H1 (cell line): ENCODE data around the gene PIGS. TPM values are rescaled to one million over a fixed set of nuclear protein-coding genes. Genes with fewer than 3 reads are reported as not detected.

Experiments
- CTCF ChIA-PET: fragments of 300-600 bp; sonication (Branson Sonifier 250); formaldehyde crosslinking; loops from one replicate; lab custom pipeline; 2021; ENCODE audit not compliant: partially characterized antibody; lab: Charles Lee
- POLR2A ChIA-PET: fragments of 300-600 bp; sonication (Branson Sonifier 250); formaldehyde crosslinking; loops from one replicate; lab custom pipeline; 2021; ENCODE audit warnings: inconsistent platforms; ENCODE audit not compliant: partially characterized antibody; lab: Charles Lee
- DNase-seq, 2 experiments: peaks; one replicate each; pipeline versions ENCODE4 v3.0.0 to v3.0.0-alpha.2; 2010 to 2022; ENCODE audit warnings: low spot score in 2 of 2, low read depth in 1 of 2, mixed read lengths in 1 of 2
- FAIRE-seq: peaks from 2 replicates; lab custom pipeline; 2011; peaks lifted over from hg19 to GRCh38; lab: Jason Lieb, UNC
- H2AFZ ChIP-seq: 2 replicates; pipeline ENCODE4 v1.8.1; 2012; ENCODE audit warnings: low read length, inconsistent platforms
- H2AK5ac ChIP-seq: 2 replicates; pipeline ENCODE4 v1.6.1; 2013; ENCODE audit warnings: low read depth, low read length
- H2BK120ac ChIP-seq: replicated peaks from 2 replicates; pipeline ENCODE3; 2013; ENCODE audit warnings: low read depth, low read length, inconsistent platforms
- H2BK12ac ChIP-seq: 2 replicates; pipeline ENCODE4 v1.6.1; 2013; ENCODE audit warnings: low read depth, low read length
- H2BK15ac ChIP-seq: 2 replicates; pipeline ENCODE4 v1.6.1; 2013; ENCODE audit warnings: low read length
- H2BK20ac ChIP-seq: 2 replicates; pipeline ENCODE4 v1.6.1; 2013; ENCODE audit warnings: low read length
- H2BK5ac ChIP-seq: 2 replicates; pipeline ENCODE4 v1.6.1; 2013; ENCODE audit warnings: low read depth, low read length
- H3K14ac ChIP-seq: 2 replicates; pipeline ENCODE4 v1.6.1; 2013; ENCODE audit warnings: inconsistent platforms; ENCODE audit not compliant: insufficient read length
- H3K18ac ChIP-seq: 2 replicates; pipeline ENCODE4 v1.6.1; 2013; ENCODE audit warnings: low read length; ENCODE audit errors: extremely low read depth
- H3K23ac ChIP-seq: 2 replicates; pipeline ENCODE4 v1.6.1; 2013; ENCODE audit warnings: inconsistent platforms; ENCODE audit not compliant: insufficient read length
- H3K23me2 ChIP-seq: 2 replicates; pipeline ENCODE4 v1.6.1; 2013; ENCODE audit warnings: low read depth, low read length
- H3K27ac ChIP-seq: 2 replicates; pipeline ENCODE4 v1.6.1; 2011; ENCODE audit warnings: low read depth, low read length, inconsistent platforms
- H3K27me3 ChIP-seq, 4 experiments: replicated peaks in 1 of 4; 1 replicate in 1 of 4; 2 replicates in 3 of 4; pipeline versions ENCODE4 v1.6.1 to v1.8.1; 2011 to 2013; ENCODE audit warnings: low read length in 3 of 4, mild to moderate bottlenecking in 3 of 4, inconsistent platforms in 2 of 4, mixed read lengths in 2 of 4, moderate library complexity in 1 of 4; ENCODE audit not compliant: control insufficient read depth in 3 of 4, insufficient read depth in 3 of 4; ENCODE audit errors: extremely low read depth in 1 of 4
- H3K36me3 ChIP-seq, 4 experiments: 2 replicates each; pipeline versions ENCODE4 v1.6.1 to v1.8.1; 2011 to 2013; ENCODE audit warnings: mild to moderate bottlenecking in 4 of 4, low read length in 3 of 4, moderate library complexity in 2 of 4, control low read depth in 1 of 4, inconsistent platforms in 1 of 4; ENCODE audit not compliant: insufficient read depth in 4 of 4, control insufficient read depth in 2 of 4
- H3K4ac ChIP-seq: replicated peaks from 2 replicates; pipeline ENCODE3; 2013; ENCODE audit warnings: low read length, low read depth, mixed read lengths, inconsistent platforms; ENCODE audit not compliant: insufficient read length
- H3K4me1 ChIP-seq, 4 experiments: replicated peaks in 1 of 4; 1 replicate in 1 of 4; 2 replicates in 3 of 4; pipeline versions ENCODE4 v1.6.1 to v1.8.1; 2011 to 2013; ENCODE audit warnings: low read length in 3 of 4, inconsistent platforms in 2 of 4, mixed read lengths in 1 of 4; ENCODE audit not compliant: insufficient read depth in 4 of 4, control insufficient read depth in 3 of 4
- H3K4me2 ChIP-seq, 2 experiments: 2 replicates each; pipeline versions ENCODE4 v1.6.1 to v1.8.1; 2011 to 2013; ENCODE audit warnings: low read depth in 2 of 2, low read length in 2 of 2, control low read depth in 1 of 2, inconsistent platforms in 1 of 2, mild to moderate bottlenecking in 1 of 2; ENCODE audit not compliant: insufficient read depth in 1 of 2
- H3K4me3 ChIP-seq, 4 experiments: fragments of 200-600, 300-600 bp in 1 of 4; sonication (generic), shearing (Covaris generic), sonication (Bioruptor Twin) in 1 of 4; 2 replicates each; pipeline versions ENCODE4 v1.5.1 to v1.8.1; 2011 to 2016; ENCODE audit warnings: low read length in 4 of 4, low read depth in 3 of 4, control low read depth in 2 of 4, inconsistent platforms in 2 of 4, mild to moderate bottlenecking in 2 of 4, mixed read lengths in 1 of 4, moderate library complexity in 1 of 4; ENCODE audit not compliant: insufficient read depth in 2 of 4; ENCODE audit errors: extremely low read depth in 1 of 4
- H3K56ac ChIP-seq: replicated peaks from 2 replicates; pipeline ENCODE3; 2013; ENCODE audit warnings: low read depth, mild to moderate bottlenecking, mixed read lengths, low read length, inconsistent platforms; ENCODE audit not compliant: insufficient read length
- H3K79me1 ChIP-seq: 2 replicates; pipeline ENCODE4 v1.6.1; 2013; ENCODE audit warnings: low read depth, low read length, control low read depth
- H3K79me2 ChIP-seq, 2 experiments: 2 replicates each; pipeline versions ENCODE4 v1.6.1 to v1.8.1; 2012 to 2013; ENCODE audit warnings: low read length in 2 of 2, mild to moderate bottlenecking in 2 of 2, inconsistent platforms in 1 of 2; ENCODE audit not compliant: insufficient read depth in 2 of 2, control insufficient read depth in 1 of 2
- H3K9ac ChIP-seq, 4 experiments: replicated peaks in 1 of 4; 1 replicate in 1 of 4; 2 replicates in 3 of 4; pipeline versions ENCODE4 v1.6.1 to v1.8.1; 2011 to 2013; ENCODE audit warnings: low read depth in 3 of 4, low read length in 3 of 4, control low read depth in 2 of 4, mild to moderate bottlenecking in 2 of 4, moderate library complexity in 2 of 4, inconsistent platforms in 1 of 4; ENCODE audit errors: extremely low read depth in 1 of 4
- H3K9me3 ChIP-seq, 2 experiments: 2 replicates each; pipeline versions ENCODE4 v1.6.1 to v1.8.1; 2012 to 2013; ENCODE audit warnings: mild to moderate bottlenecking in 2 of 2, moderate library complexity in 2 of 2, control low read depth in 1 of 2, inconsistent platforms in 1 of 2, low read depth in 1 of 2, low read length in 1 of 2, mixed read lengths in 1 of 2; ENCODE audit not compliant: insufficient read depth in 2 of 2
- H4K20me1 ChIP-seq, 2 experiments: replicated peaks in 1 of 2; 2 replicates each; pipeline versions ENCODE3 to v1.8.1; 2011 to 2013; ENCODE audit warnings: inconsistent platforms in 2 of 2, low read length in 2 of 2, mild to moderate bottlenecking in 1 of 2; ENCODE audit not compliant: insufficient read depth in 2 of 2, control insufficient read depth in 1 of 2
- H4K5ac ChIP-seq: 2 replicates; pipeline ENCODE4 v1.6.1; 2013; ENCODE audit warnings: low read length, low read depth, mixed read lengths, inconsistent platforms; ENCODE audit not compliant: insufficient read length
- H4K8ac ChIP-seq: 2 replicates; pipeline ENCODE4 v1.8.0; 2013; ENCODE audit warnings: mild to moderate bottlenecking, moderate library complexity, low read length, inconsistent platforms; ENCODE audit not compliant: insufficient read depth; ENCODE audit errors: extremely low read depth
- H4K91ac ChIP-seq: replicated peaks from 2 replicates; pipeline ENCODE3; 2013; ENCODE audit warnings: low read length, mixed read lengths, inconsistent platforms; ENCODE audit not compliant: insufficient read length
- SRF ChIP-seq: IDR thresholded peaks from 2 replicates; pipeline ENCODE4 v1.6.1; 2011; ENCODE audit warnings: mild to moderate bottlenecking, low read depth, low read length, moderate library complexity
- TAF7 ChIP-seq: optimal IDR thresholded peaks from 2 replicates; pipeline ENCODE3; 2011; ENCODE audit warnings: low read depth, mild to moderate bottlenecking, inconsistent platforms, low read length, moderate library complexity, borderline replicate concordance
- WGBS, 2 experiments: shearing (Covaris generic) in 1 of 2; methylation state at CpG; one replicate each; pipeline versions ENCODE4 v1.1.6 to v1.1.7; 2013 to 2015; ENCODE audit warnings: low lambda C conversion rate in 2 of 2, mixed read lengths in 2 of 2, inconsistent platforms in 1 of 2, low coverage in 1 of 2, missing lambda C conversion rate in 1 of 2; ENCODE audit not compliant: insufficient replicate concordance in 2 of 2, insufficient coverage in 1 of 2, insufficient read length in 1 of 2; ENCODE audit errors: extremely low coverage in 1 of 2, missing lambda C conversion rate in 1 of 2; 5-methylcytosine and 5-hydroxymethylcytosine counted together
- polyA plus RNA-seq, 7 experiments: library from polyadenylated mRNA; depleted of rRNA in 3 of 7; stranded (reverse) in 5 of 7; unstranded in 2 of 7; fragments of >200 nt in 5 of 7; fragments of 200-250 nt in 2 of 7; gene quantifications; 1 replicate in 5 of 7; 2 replicates in 1 of 7; 4 replicates in 1 of 7; pipeline versions ENCODE4 v1.2.1 to v1.2.3, GENCODE V29; 2011 to 2013; ENCODE audit warnings: missing spikeins in 2 of 7, mixed read lengths in 2 of 7
- total RNA-seq: library from RNA; stranded (reverse); fragmentation: NEBNext Ultra II Directional; extraction: Animal tissue kit (Norgen Biotek cat#: 25700); gene quantifications from 2 replicates; pipeline ENCODE4 v1.2.1, GENCODE V29; 2021

PIGS gene
- total and polyA plus RNA-seq, 2 of the 8 experiments (the other 6 are each of a cell fraction or from before 2014, with no cell fraction given): 44.3 to 50.6 TPM

- Histone ChIP-seq H3K27ac (no peak overlapping the region), H3K56ac (no peak overlapping the region), H2BK12ac (no peak overlapping the region), H2BK120ac (no peak overlapping the region), H3K23me2 (no peaks in the 10 kb centered on the region), H2BK15ac (no peak overlapping the region), H2BK20ac (no peak overlapping the region), H3K18ac (no peak overlapping the region), H3K23ac (no peak overlapping the region), H3K27me3 (no peaks in the 10 kb centered on the region), H3K14ac (no peak overlapping the region), H3K4me1 (peaks cover 0 to 5% (median 0%) of the 10 kb centered on the region in 4 experiments; a peak in 2 of 7 replicates), H4K5ac (no peak overlapping the region), H4K8ac (no peak overlapping the region), H4K91ac (no peak overlapping the region), H3K79me2 (no peaks in the 10 kb centered on the region), H3K79me1 (no peaks in the 10 kb centered on the region), H3K36me3 (no peaks in the 10 kb centered on the region), H2AK5ac (no peak overlapping the region), H3K4me2 (no peak overlapping the region), H4K20me1 (no peaks in the 10 kb centered on the region), H3K4ac (no peak overlapping the region), H2BK5ac (no peak overlapping the region), H3K4me3 (no peak overlapping the region), H2AFZ (no peak overlapping the region), H3K9me3 (no peaks in the 10 kb centered on the region), H3K9ac (no peak overlapping the region)
- WGBS, 2 experiments: 77% methylated on average over 3 of the region's 3 CpGs; no CpG with 5 or more reads in 1 of the 2 experiments
- TF ChIP-seq SRF (no peak), TAF7 (no peak)
- DNase-seq (no peak), FAIRE-seq (no peak)
- CTCF ChIA-PET: interaction anchor here (0.9 to 5.9 kb wide), 5 partner anchors 11 to 30 kb away, joined by 3 to 45 read pairs (median 4); no protein-coding TSS in a partner anchor
- POLR2A ChIA-PET: interaction anchor here (1.1 kb wide), 1 partner anchor 16 kb away, joined by 3 read pairs; no protein-coding TSS in a partner anchor
Measured at GRCh38 chr17:28529013-28529400, 42.3 kb downstream of the PIGS start.
